IMR-90 (cell line): ENCODE data around the gene SESN1. TPM values are rescaled to one million over a fixed set of nuclear protein-coding genes. Genes with fewer than 3 reads are reported as not detected.

ENCODE experiments used
- ATAC-seq: fragments of 200-7000 bp; cut with Tn5 transposase; 2 replicates; pipeline ENCODE4 v1.9.1; 2020; ENCODE audit warnings: low read depth, mild to moderate bottlenecking, moderate library complexity
- BruUV-seq: library from RNA; stranded (reverse); fragments of 400-500 nt; replicated peaks from 2 replicates; lab custom pipeline; 2021; lab: Mats Ljungman, UMichigan
- CTCF ChIA-PET: fragments of 300-600 bp; formaldehyde crosslinking; extraction: SDS; loops from one replicate; lab custom pipeline; 2021; ENCODE audit warnings: antibody characterized with exemption; lab: Yijun Ruan, JAX
- POLR2A ChIA-PET: fragments of 300-600 bp; sonication (Branson Sonifier 250); formaldehyde crosslinking; loops from one replicate; lab custom pipeline; 2022; ENCODE audit warnings: antibody characterized with exemption; ENCODE audit not compliant: unreplicated experiment; lab: Charles Lee
- DNase-seq: peaks from one replicate; pipeline ENCODE4 v3.0.0; 2013
- H2AFZ ChIP-seq: replicated peaks from 2 replicates; pipeline ENCODE3; 2013; ENCODE audit warnings: low read length, mild to moderate bottlenecking; ENCODE audit not compliant: poor library complexity
- H2AK5ac ChIP-seq: 2 replicates; pipeline ENCODE4 v1.6.1; 2013; ENCODE audit warnings: low read depth, low read length, inconsistent platforms
- H2AK9ac ChIP-seq: replicated peaks from 2 replicates; pipeline ENCODE3; 2013; ENCODE audit warnings: mild to moderate bottlenecking, low read depth, low read length, moderate library complexity; ENCODE audit not compliant: poor library complexity
- H2BK120ac ChIP-seq: 2 replicates; pipeline ENCODE4 v1.6.1; 2013; ENCODE audit warnings: low read depth, low read length, inconsistent platforms
- H2BK15ac ChIP-seq: 3 replicates; pipeline ENCODE4 v1.6.1; 2013; ENCODE audit warnings: low read depth, low read length, inconsistent platforms
- H2BK20ac ChIP-seq: 2 replicates; pipeline ENCODE4 v1.6.1; 2013; ENCODE audit warnings: low read depth, mild to moderate bottlenecking, inconsistent platforms, low read length, moderate library complexity
- H2BK5ac ChIP-seq: 2 replicates; pipeline ENCODE4 v1.6.1; 2013; ENCODE audit warnings: mild to moderate bottlenecking, low read depth, low read length, inconsistent platforms; ENCODE audit not compliant: poor library complexity, severe bottlenecking
- H3K14ac ChIP-seq: replicated peaks from 2 replicates; pipeline ENCODE4 v1.6.1; 2013; ENCODE audit warnings: low read depth, low read length, inconsistent platforms
- H3K18ac ChIP-seq: 2 replicates; pipeline ENCODE4 v1.6.1; 2013; ENCODE audit warnings: low read depth, low read length, control low read depth
- H3K23ac ChIP-seq: 2 replicates; pipeline ENCODE4 v1.6.1; 2013; ENCODE audit warnings: low read depth, low read length, inconsistent platforms
- H3K27ac ChIP-seq: 2 replicates; pipeline ENCODE4 v1.5.1; 2013; ENCODE audit warnings: mild to moderate bottlenecking, control low read depth, low read length; ENCODE audit not compliant: insufficient read depth
- H3K27me3 ChIP-seq: 2 replicates; pipeline ENCODE4 v1.6.1; 2013; ENCODE audit warnings: low read length; ENCODE audit not compliant: control insufficient read depth, insufficient read depth
- H3K36me3 ChIP-seq: 2 replicates; pipeline ENCODE4 v1.6.1; 2013; ENCODE audit warnings: low read length, mixed read lengths; ENCODE audit not compliant: control insufficient read depth, insufficient read depth
- H3K4ac ChIP-seq: 2 replicates; pipeline ENCODE4 v1.6.1; 2013; ENCODE audit warnings: low read depth, low read length, inconsistent platforms
- H3K4me1 ChIP-seq: 2 replicates; pipeline ENCODE4 v1.6.1; 2013; ENCODE audit warnings: low read length, mixed read lengths; ENCODE audit not compliant: control insufficient read depth, insufficient read depth
- H3K4me2 ChIP-seq: 2 replicates; pipeline ENCODE4 v1.6.1; 2013; ENCODE audit warnings: low read depth, mild to moderate bottlenecking, control low read depth, low read length, moderate library complexity
- H3K4me3 ChIP-seq: 2 replicates; pipeline ENCODE4 v1.5.1; 2013; ENCODE audit warnings: low read depth, mild to moderate bottlenecking, control low read depth, low read length, moderate library complexity; ENCODE audit not compliant: insufficient read depth
- H3K56ac ChIP-seq: 2 replicates; pipeline ENCODE4 v1.6.1; 2013; ENCODE audit warnings: low read length, inconsistent platforms; ENCODE audit not compliant: insufficient read depth; ENCODE audit errors: extremely low read depth
- H3K79me1 ChIP-seq, 2 experiments: 2 replicates each; pipeline ENCODE4 v1.6.1; 2013; ENCODE audit warnings: low read length in 2 of 2, inconsistent platforms in 1 of 2, low read depth in 1 of 2
- H3K9ac ChIP-seq: 2 replicates; pipeline ENCODE4 v1.6.1; 2013; ENCODE audit warnings: low read depth, low read length, control low read depth
- H3K9me1 ChIP-seq: 2 replicates; pipeline ENCODE4 v1.6.1; 2013; ENCODE audit warnings: low read length, inconsistent platforms; ENCODE audit not compliant: insufficient read depth
- H3K9me3 ChIP-seq: 2 replicates; pipeline ENCODE4 v1.6.1; 2013; ENCODE audit warnings: low read length; ENCODE audit not compliant: control insufficient read depth, insufficient read depth
- H4K20me1 ChIP-seq: 2 replicates; pipeline ENCODE4 v1.6.1; 2013; ENCODE audit warnings: low read length, inconsistent platforms; ENCODE audit not compliant: insufficient read depth
- H4K5ac ChIP-seq: 2 replicates; pipeline ENCODE4 v1.6.1; 2013; ENCODE audit warnings: mild to moderate bottlenecking, low read depth, low read length, control low read depth
- H4K8ac ChIP-seq, 2 experiments: 2 replicates each; pipeline ENCODE4 v1.6.1; 2013; ENCODE audit warnings: low read depth in 2 of 2, low read length in 2 of 2, control low read depth in 1 of 2, inconsistent platforms in 1 of 2
- H4K91ac ChIP-seq: 2 replicates; pipeline ENCODE4 v1.6.1; 2013; ENCODE audit warnings: low read depth, low read length, inconsistent platforms; ENCODE audit not compliant: insufficient read depth
- POLR2A ChIP-seq: IDR thresholded peaks from 2 replicates; pipeline ENCODE4 v1.6.1; 2012; ENCODE audit warnings: mild to moderate bottlenecking, low read depth, low read length
- SMC3 ChIP-seq: fragments of 150-350 bp; IDR thresholded peaks from 2 replicates; pipeline ENCODE4 v1.6.1; 2016; ENCODE audit warnings: low read depth, mild to moderate bottlenecking, antibody characterized with exemption, low read length, moderate library complexity
- WGBS, 2 experiments: methylation state at CpG; one replicate each; pipeline versions ENCODE4 v1.1.5 to v1.1.7; 2013; ENCODE audit warnings: missing lambda C conversion rate in 2 of 2; ENCODE audit not compliant: insufficient read length in 1 of 2; ENCODE audit errors: extremely low coverage in 2 of 2; 5-methylcytosine and 5-hydroxymethylcytosine counted together
- dilution Hi-C: fragments of 300-500 bp; cut with HindIII; formaldehyde crosslinking; loops from one replicate; pipeline ENCODE4 v1.14.3; 2018; ENCODE audit warnings: low sequenced_read_pairs; ENCODE audit not compliant: unreplicated experiment
- in situ Hi-C: fragments of 300-500 bp; cut with MboI; formaldehyde crosslinking; loops from 3 replicates; pipeline ENCODE4 v1.14.3; 2019; ENCODE audit warnings: low sequenced_read_pairs, inconsistent platforms, mixed read lengths
- intact Hi-C: fragments of 100-400 bp; cut with micrococcal nuclease; formaldehyde crosslinking; loops from 2 replicates; pipeline ENCODE4 v1.10.0; 2022
- polyA plus RNA-seq, 3 experiments: library from polyadenylated mRNA; depleted of rRNA; stranded (reverse); fragments of >200 nt; gene quantifications; 2 replicates each; pipeline ENCODE4 v1.2.3, GENCODE V29; 2012; ENCODE audit warnings: low replicate concordance in 1 of 3
- total RNA-seq: library from RNA; depleted of rRNA; stranded (reverse); fragments of >200 nt; gene quantifications from 2 replicates; pipeline ENCODE4 v1.2.3, GENCODE V29; 2012

SESN1 gene
- total and polyA plus RNA-seq, 2 of the 4 experiments (the other 2 are of a cell fraction) = 9.7 to 16.7 TPM

DNA sequence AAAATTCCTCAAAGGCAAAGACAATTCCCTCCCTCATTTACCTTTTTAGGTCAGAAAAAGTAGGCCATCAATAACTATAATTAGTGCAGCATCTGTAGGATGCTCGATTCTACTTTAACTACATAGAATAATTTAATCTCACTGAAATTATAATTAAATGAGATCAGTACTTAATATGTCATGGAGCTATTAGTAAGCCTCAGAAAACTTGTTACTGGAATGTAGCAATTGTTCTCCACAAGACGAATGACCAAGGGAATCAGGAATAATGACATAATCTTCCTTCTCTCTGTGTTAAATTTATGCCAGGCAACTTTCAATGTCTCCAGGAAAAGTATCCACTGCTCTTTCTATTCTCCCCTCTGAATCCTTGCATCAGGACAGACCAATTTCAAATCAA lies 34.1 kb downstream of the SESN1 start:
- no peak for TF ChIP-seq POLR2A
- TF ChIP-seq SMC3 = no peak
- H3K9me1 ChIP-seq = no peaks in the 10 kb centered on the region
- ChIA-PET CTCF (no interaction called here), POLR2A (no interaction called here)
- H3K4me1 ChIP-seq = peaks cover 2% of the 10 kb centered on the region; the same call in 1 of the 2 replicates
- no peak for DNase-seq
- no peak overlapping the region for H2AK9ac ChIP-seq
- H4K5ac ChIP-seq = no peak overlapping the region
- in situ Hi-C loops (loop anchor here (10.0 kb wide), 1 partner anchor 156 kb away; no protein-coding TSS in a partner anchor), dilution Hi-C loops (loop anchor here (25.0 kb wide), 1 partner anchor 523 kb away; no protein-coding TSS in a partner anchor), intact Hi-C loops (no loop called here)
- no peaks in the 10 kb centered on the region for H3K36me3 ChIP-seq
- H3K4ac ChIP-seq = no peak overlapping the region
- H3K9ac ChIP-seq = no peak overlapping the region
- no peaks in the 10 kb centered on the region for H3K9me3 ChIP-seq
- H2BK5ac ChIP-seq = no peak overlapping the region
- BruUV-seq = no TSS peak
- H4K20me1 ChIP-seq = no peaks in the 10 kb centered on the region
- H2BK15ac ChIP-seq = no peak overlapping the region
- H2AK5ac ChIP-seq = no peak overlapping the region
- no peak for ATAC-seq
- no peak overlapping the region for H4K8ac ChIP-seq
- H3K4me2 ChIP-seq = no peak overlapping the region
- no peak overlapping the region for H2AFZ ChIP-seq
- H3K14ac ChIP-seq = no peak overlapping the region
- no peak overlapping the region; the same call in 1 of the 2 replicates for H3K23ac ChIP-seq
- H3K27ac ChIP-seq = no peak overlapping the region
- no peak overlapping the region for H2BK120ac ChIP-seq
- whole genome bisulfite sequencing, 2 experiments = no CpG with 5 or more reads among the region's 2 CpGs
- H3K18ac ChIP-seq = no peak overlapping the region
- H3K56ac ChIP-seq = no peak overlapping the region
- H3K27me3 ChIP-seq = no peaks in the 10 kb centered on the region
- H4K91ac ChIP-seq = no peak overlapping the region
- peaks cover 5 to 14% of the 10 kb centered on the region in 2 experiments; a peak in 2 of 4 replicates for H3K79me1 ChIP-seq
- no peak overlapping the region for H2BK20ac ChIP-seq
- no peak overlapping the region for H3K4me3 ChIP-seq
